ENCODE data around the gene RSL24D1. TPM values are rescaled to one million over a fixed set of nuclear protein-coding genes. Genes with fewer than 3 reads are reported as not detected.

Gene RSL24D1
- total RNA-seq, 4 donors from 2014 or later = 50.1 to 103 (median 83.9) TPM

- peaks cover 0 to 16% of the 10 kb centered on the region in 2 donors for H3K36me3 ChIP-seq
- no peak overlapping the region for H3K4me3 ChIP-seq
- H3K27me3 ChIP-seq = no peaks in the 10 kb centered on the region
- H3K27ac ChIP-seq = no peak overlapping the region
- H3K4me1 ChIP-seq = no peaks in the 10 kb centered on the region
- WGBS, 2 donors (ENCODE audit: low coverage in 1 of 2) = 91 to 100% methylated on average over 3 to 4 of the region's 4 CpGs
- no peak for TF ChIP-seq POLR2AphosphoS5 (IDR thresholded peaks at IDR 0.05)
- no peak for TF ChIP-seq CTCF (IDR thresholded peaks at IDR 0.05)
- TF ChIP-seq POLR2A (IDR thresholded peaks at IDR 0.05) = no peak
- no peak for TF ChIP-seq EP300 (IDR thresholded peaks at IDR 0.05)
- no peaks in the 10 kb centered on the region for H3K9me3 ChIP-seq
- ATAC-seq = no peak
Observed at GRCh38 chr15:55235546-55236036, 38.9 kb upstream of the RSL24D1 start.

GRCh38 chr15:55234800-55235104 is 38.0 kb upstream of the RSL24D1 start:
- H3K4me1 ChIP-seq = no peaks in the 10 kb centered on the region
- no peak overlapping the region for H3K4me3 ChIP-seq
- no peaks in the 10 kb centered on the region for H3K9me3 ChIP-seq
- ATAC-seq = no peak
- TF ChIP-seq POLR2A (IDR thresholded peaks at IDR 0.05) (no peak), EP300 (IDR thresholded peaks at IDR 0.05) (no peak), POLR2AphosphoS5 (IDR thresholded peaks at IDR 0.05) (no peak), CTCF (IDR thresholded peaks at IDR 0.05) (no peak)
- WGBS, 2 donors (ENCODE audit: low coverage in 1 of 2) = 100% methylated on average over 1 of the region's 1 CpG
- no peak overlapping the region for H3K27ac ChIP-seq
- peaks cover 0 to 22% of the 10 kb centered on the region in 2 donors for H3K36me3 ChIP-seq
- H3K27me3 ChIP-seq = no peaks in the 10 kb centered on the region

- TF ChIP-seq POLR2A (IDR thresholded peaks at IDR 0.05) = no peak
- TF ChIP-seq CTCF (IDR thresholded peaks at IDR 0.05) = no peak
- TF ChIP-seq EP300 (IDR thresholded peaks at IDR 0.05) = no peak
- TF ChIP-seq POLR2AphosphoS5 (IDR thresholded peaks at IDR 0.05) = no peak
- Histone ChIP-seq H3K27me3 (no peaks in the 10 kb centered on the region), H3K9me3 (no peaks in the 10 kb centered on the region), H3K36me3 (peaks cover 0 to 26% of the 10 kb centered on the region in 2 donors), H3K4me3 (no peak overlapping the region), H3K27ac (no peak overlapping the region), H3K4me1 (no peaks in the 10 kb centered on the region)
- no peak for ATAC-seq
- 96 to 100% methylated on average over 1 to 2 of the region's 2 CpGs for WGBS, 2 donors (ENCODE audit: low coverage in 1 of 2)
Observed at GRCh38 chr15:55234104-55234799, 37.5 kb upstream of the RSL24D1 start.

GRCh38 chr15:55231455-55231854 is 34.7 kb upstream of the RSL24D1 start:
- no peak for ATAC-seq
- H3K36me3 ChIP-seq = peaks cover 0 to 51% of the 10 kb centered on the region in 2 donors

More at GRCh38 chr15:55231455-55231854, 34.7 kb upstream of the RSL24D1 start:
- no peaks in the 10 kb centered on the region for H3K4me1 ChIP-seq
- H3K9me3 ChIP-seq = no peaks in the 10 kb centered on the region
- H3K27ac ChIP-seq = no peak overlapping the region
- TF ChIP-seq POLR2A (IDR thresholded peaks at IDR 0.05) = no peak
- TF ChIP-seq POLR2AphosphoS5 (IDR thresholded peaks at IDR 0.05) = no peak
- TF ChIP-seq EP300 (IDR thresholded peaks at IDR 0.05) = no peak
- no peak for TF ChIP-seq CTCF (IDR thresholded peaks at IDR 0.05)
- no peaks in the 10 kb centered on the region for H3K27me3 ChIP-seq
- WGBS, 2 donors (ENCODE audit: low coverage in 1 of 2) = 91 to 100% methylated on average over 1 of the region's 1 CpG
- no peak overlapping the region for H3K4me3 ChIP-seq
